RWPE1 (cell line): Measurements from ENCODE around the gene BAHCC1.

Experiments
- CTCF ChIA-PET: fragments of 350-600 bp; sonication (Branson Sonifier 250); formaldehyde crosslinking; extraction: SDS; loops from one replicate; lab custom pipeline; 2021; lab: Yijun Ruan, JAX
- POLR2A ChIA-PET: fragments of 400-600 bp; formaldehyde crosslinking; extraction: SDS; loops from one replicate; lab custom pipeline; 2020; ENCODE audit warnings: antibody characterized with exemption; ENCODE audit not compliant: low non-redundant PET; lab: Yijun Ruan, JAX
- DNase-seq: peaks from one replicate; pipeline ENCODE4 v3.0.0; 2012; ENCODE audit warnings: low spot score
- H3K27ac ChIP-seq: fragments of 450-650 bp; 2 replicates; pipeline ENCODE4 v1.5.1; 2017
- CTCF ChIP-seq: fragments of 450-650 bp; conservative IDR thresholded peaks from 2 replicates; pipeline ENCODE4 v1.5.1; 2017; ENCODE audit warnings: low read depth, mild to moderate bottlenecking

Gene BAHCC1

GRCh38 chr17:81426393-81427172, 31.3 kb downstream of the BAHCC1 start:
- no peak for DNase-seq
- CTCF ChIA-PET, result interaction anchor here (0.7 kb wide), 1 partner anchor 196 kb away, joined by 4 read pairs; no protein-coding TSS in a partner anchor
- H3K27ac ChIP-seq, result peak overlapping the region; percentile 84

GRCh38 chr17:81427173-81428120, 32.2 kb downstream of the BAHCC1 start:
- DNase-seq, result no peak
- peak overlapping the region; percentile 84 for H3K27ac ChIP-seq
- POLR2A ChIA-PET, result no interaction called here
- CTCF ChIA-PET, result interaction anchor here (0.7 kb wide), 1 partner anchor 197 kb away, joined by 4 read pairs; no protein-coding TSS in a partner anchor
- no peak for TF ChIP-seq CTCF

More at GRCh38 chr17:81426393-81427172, 31.3 kb downstream of the BAHCC1 start:
- POLR2A ChIA-PET, result no interaction called here
- TF ChIP-seq CTCF, result no peak

GRCh38 chr17:81428121-81428515, 32.9 kb downstream of the BAHCC1 start:
- DNase-seq, result no peak
- no peak for TF ChIP-seq CTCF
- ChIA-PET CTCF (no interaction called here), POLR2A (no interaction called here)
- peak overlapping the region; percentile 84 for H3K27ac ChIP-seq

GRCh38 chr17:81428516-81428915, 33.3 kb downstream of the BAHCC1 start:
- no peak for TF ChIP-seq CTCF
- H3K27ac ChIP-seq, result peak overlapping the region; percentile 84
- POLR2A ChIA-PET, result no interaction called here
- CTCF ChIA-PET, result no interaction called here
- no peak for DNase-seq

GRCh38 chr17:81428948-81429774, 33.9 kb downstream of the BAHCC1 start:
- POLR2A ChIA-PET, result interaction anchor here (0.8 kb wide), 1 partner anchor 191 kb away, joined by 4 read pairs; no protein-coding TSS in a partner anchor
- CTCF ChIA-PET, result interaction anchor here (0.6 to 2.4 kb wide), 5 partner anchors 9 to 231 kb away, joined by 4 to 8 read pairs (median 6); no protein-coding TSS in a partner anchor
- no peak for TF ChIP-seq CTCF
- H3K27ac ChIP-seq, result peak overlapping the region; percentile 84
- peak; percentile 73 for DNase-seq
